ENCODE data around the gene KCNK13.

- TF ChIP-seq, protein P1, sequence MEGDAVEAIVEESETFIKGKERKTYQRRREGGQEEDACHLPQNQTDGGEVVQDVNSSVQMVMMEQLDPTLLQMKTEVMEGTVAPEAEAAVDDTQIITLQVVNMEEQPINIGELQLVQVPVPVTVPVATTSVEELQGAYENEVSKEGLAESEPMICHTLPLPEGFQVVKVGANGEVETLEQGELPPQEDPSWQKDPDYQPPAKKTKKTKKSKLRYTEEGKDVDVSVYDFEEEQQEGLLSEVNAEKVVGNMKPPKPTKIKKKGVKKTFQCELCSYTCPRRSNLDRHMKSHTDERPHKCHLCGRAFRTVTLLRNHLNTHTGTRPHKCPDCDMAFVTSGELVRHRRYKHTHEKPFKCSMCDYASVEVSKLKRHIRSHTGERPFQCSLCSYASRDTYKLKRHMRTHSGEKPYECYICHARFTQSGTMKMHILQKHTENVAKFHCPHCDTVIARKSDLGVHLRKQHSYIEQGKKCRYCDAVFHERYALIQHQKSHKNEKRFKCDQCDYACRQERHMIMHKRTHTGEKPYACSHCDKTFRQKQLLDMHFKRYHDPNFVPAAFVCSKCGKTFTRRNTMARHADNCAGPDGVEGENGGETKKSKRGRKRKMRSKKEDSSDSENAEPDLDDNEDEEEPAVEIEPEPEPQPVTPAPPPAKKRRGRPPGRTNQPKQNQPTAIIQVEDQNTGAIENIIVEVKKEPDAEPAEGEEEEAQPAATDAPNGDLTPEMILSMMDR (IDR thresholded peaks at IDR 0.05), result no peak
- TF ChIP-seq POLR2A (IDR thresholded peaks at IDR 0.05), result no peak
Measured at GRCh38 chr14:90054803-90055202, 7.0 kb upstream of the KCNK13 start.

All from vagina (tissue), 2 donors.